ENCODE results near the gene SGSM2.

The SGSM2 gene

GRCh38 chr17:2421315-2422147, 84.2 kb downstream of the SGSM2 start:
- H3K27me3 ChIP-seq (ENCODE audit: insufficient read depth, low read depth): no peaks in the 10 kb centered on the region
- H3K9ac ChIP-seq: no peak overlapping the region
- H4K20me1 ChIP-seq (ENCODE audit: insufficient read depth): no peaks in the 10 kb centered on the region
- no peak for TF ChIP-seq CTCF (conservative IDR thresholded peaks at IDR 0.05; ENCODE audit: low read depth, low read length)
- no peak overlapping the region for H3K4me2 ChIP-seq
- no peak overlapping the region for H2AFZ ChIP-seq (ENCODE audit: low read depth)
- no peak overlapping the region for H3K27ac ChIP-seq
- no peak overlapping the region for H3K4me3 ChIP-seq (IDR thresholded peaks at IDR 0.05; ENCODE audit: insufficient read depth, low read depth, low read length)
- H3K36me3 ChIP-seq (ENCODE audit: insufficient read depth): no peaks in the 10 kb centered on the region
- H3K4me1 ChIP-seq (ENCODE audit: low read depth, poor library complexity, severe bottlenecking): no peaks in the 10 kb centered on the region
- no peaks in the 10 kb centered on the region for H3K79me2 ChIP-seq (ENCODE audit: insufficient read depth, low read depth)

GRCh38 chr17:2423271-2423670, 86.0 kb downstream of the SGSM2 start:
- Histone ChIP-seq H3K27ac (no peak overlapping the region), H3K9ac (no peak overlapping the region), H3K79me2 (ENCODE audit: insufficient read depth, low read depth) (no peaks in the 10 kb centered on the region), H3K4me2 (no peak overlapping the region), H2AFZ (ENCODE audit: low read depth) (no peak overlapping the region), H3K4me1 (ENCODE audit: low read depth, poor library complexity, severe bottlenecking) (no peaks in the 10 kb centered on the region), H3K36me3 (ENCODE audit: insufficient read depth) (no peaks in the 10 kb centered on the region), H3K27me3 (ENCODE audit: insufficient read depth, low read depth) (no peaks in the 10 kb centered on the region), H4K20me1 (ENCODE audit: insufficient read depth) (no peaks in the 10 kb centered on the region), H3K4me3 (IDR thresholded peaks at IDR 0.05; ENCODE audit: insufficient read depth, low read depth, low read length) (no peak overlapping the region)
- no peak for TF ChIP-seq CTCF (conservative IDR thresholded peaks at IDR 0.05; ENCODE audit: low read depth, low read length)

- no peaks in the 10 kb centered on the region for H3K27me3 ChIP-seq (ENCODE audit: insufficient read depth, low read depth)
- H3K27ac ChIP-seq: no peak overlapping the region
- H3K79me2 ChIP-seq (ENCODE audit: insufficient read depth, low read depth): no peaks in the 10 kb centered on the region; the same call in 1 of the 2 replicates
- H3K4me3 ChIP-seq (IDR thresholded peaks at IDR 0.05; ENCODE audit: insufficient read depth, low read depth, low read length): no peak overlapping the region
- no peaks in the 10 kb centered on the region for H4K20me1 ChIP-seq (ENCODE audit: insufficient read depth)
- H3K4me2 ChIP-seq: no peak overlapping the region
- H3K4me1 ChIP-seq (ENCODE audit: low read depth, poor library complexity, severe bottlenecking): no peaks in the 10 kb centered on the region
- H3K36me3 ChIP-seq (ENCODE audit: insufficient read depth): no peaks in the 10 kb centered on the region
- H3K9ac ChIP-seq: no peak overlapping the region
- TF ChIP-seq CTCF (conservative IDR thresholded peaks at IDR 0.05; ENCODE audit: low read depth, low read length): no peak
- no peak overlapping the region for H2AFZ ChIP-seq (ENCODE audit: low read depth)
These were observed 89.9 kb downstream of the SGSM2 start for GRCh38 chr17:2427215-2427614.

- Histone ChIP-seq H3K36me3 (ENCODE audit: insufficient read depth) (no peaks in the 10 kb centered on the region), H3K4me3 (IDR thresholded peaks at IDR 0.05; ENCODE audit: insufficient read depth, low read depth, low read length) (no peak overlapping the region), H3K27me3 (ENCODE audit: insufficient read depth, low read depth) (no peaks in the 10 kb centered on the region), H3K9ac (no peak overlapping the region), H3K27ac (no peak overlapping the region), H2AFZ (ENCODE audit: low read depth) (no peak overlapping the region), H4K20me1 (ENCODE audit: insufficient read depth) (no peaks in the 10 kb centered on the region), H3K79me2 (ENCODE audit: insufficient read depth, low read depth) (no peaks in the 10 kb centered on the region; the same call in 1 of the 2 replicates), H3K4me1 (ENCODE audit: low read depth, poor library complexity, severe bottlenecking) (no peaks in the 10 kb centered on the region), H3K4me2 (no peak overlapping the region)
- no peak for TF ChIP-seq CTCF (conservative IDR thresholded peaks at IDR 0.05; ENCODE audit: low read depth, low read length)
These were observed 90.6 kb downstream of the SGSM2 start for GRCh38 chr17:2427910-2428309.
